Measurements from ENCODE around the gene YWHAQ.
A peak's percentile ranks its signal among the peaks of the same experiment; 100 is the strongest.

- TF ChIP-seq CTCF (IDR thresholded peaks at IDR 0.05): peak; percentile 12
- TF ChIP-seq EZH2 (IDR thresholded peaks at IDR 0.05): no peak
- TF ChIP-seq EZH2phosphoT487 (IDR thresholded peaks at IDR 0.05): no peak
Observed at GRCh38 chr2:9573840-9574239, 57.0 kb downstream of the YWHAQ start.

Measured in neural progenitor cell (in vitro differentiated cells).